HL-60 (cell line): ENCODE measurements around the gene BBS9.

ENCODE experiments used
- DNase-seq, 2 experiments: peaks; one replicate each; pipeline ENCODE4 v3.0.0-alpha.2; 2010 to 2020; ENCODE audit warnings: low read depth in 1 of 2, low spot score in 1 of 2
- H3K27ac ChIP-seq: fragments of 250-450 bp; sonication (Bioruptor Pico); replicated peaks from 2 replicates; pipeline ENCODE4 v1.5.1; 2020; ENCODE audit warnings: mild to moderate bottlenecking, moderate library complexity
- H3K27me3 ChIP-seq: fragments of 250-450 bp; sonication (Bioruptor Pico); 2 replicates; pipeline ENCODE4 v1.5.1; 2021; ENCODE audit warnings: mild to moderate bottlenecking, moderate library complexity; ENCODE audit not compliant: insufficient read depth, poor library complexity, severe bottlenecking
- H3K4me3 ChIP-seq: replicated peaks from 2 replicates; pipeline ENCODE4 v1.5.1; 2011; ENCODE audit warnings: mild to moderate bottlenecking, control low read depth, low read length; ENCODE audit not compliant: insufficient read depth
- GABPA ChIP-seq: IDR thresholded peaks from 2 replicates; pipeline ENCODE4 v1.6.1; 2012; ENCODE audit warnings: low read depth
- POLR2AphosphoS5 ChIP-seq: IDR thresholded peaks from 2 replicates; pipeline ENCODE4 v1.6.1; 2012; ENCODE audit warnings: low read depth
- SPI1 ChIP-seq: IDR thresholded peaks from 2 replicates; pipeline ENCODE4 v1.6.1; 2012; ENCODE audit warnings: low read depth, mild to moderate bottlenecking, borderline replicate concordance
- TF ChIP-seq, protein P1 (sequence below): IDR thresholded peaks from 2 replicates; pipeline ENCODE4 v1.6.1; 2012; ENCODE audit warnings: low read depth; ENCODE audit not compliant: insufficient replicate concordance
- TF ChIP-seq, protein P2 (sequence below): IDR thresholded peaks from one replicate; pipeline ENCODE4 v1.5.1; 2011; ENCODE audit warnings: low read length, control low read depth, inconsistent platforms; ENCODE audit not compliant: insufficient read depth

BBS9 gene

DNA sequence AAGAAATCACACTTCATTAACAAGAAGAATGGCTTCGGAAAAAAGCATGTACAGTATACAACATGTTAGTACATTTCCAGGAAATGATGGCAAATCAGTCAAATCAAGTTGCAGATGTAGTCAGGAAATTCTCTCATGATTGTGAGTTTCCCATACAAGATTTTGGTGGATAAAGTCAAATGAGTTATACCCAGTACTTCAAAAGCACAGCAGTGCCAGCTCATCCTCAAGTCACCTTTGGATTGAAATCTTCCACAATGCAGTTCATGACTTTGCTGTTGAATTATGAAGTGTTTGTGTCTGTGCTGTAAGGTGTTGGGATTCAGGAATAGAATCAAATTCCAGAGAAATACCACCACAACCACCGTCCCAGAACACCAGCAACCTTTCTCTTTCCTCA is 474.7 kb downstream of the BBS9 start:
- no peak overlapping the region for H3K27ac ChIP-seq
- H3K27me3 ChIP-seq, result no peaks in the 10 kb centered on the region
- DNase-seq, result no peak
- TF ChIP-seq, protein P1, sequence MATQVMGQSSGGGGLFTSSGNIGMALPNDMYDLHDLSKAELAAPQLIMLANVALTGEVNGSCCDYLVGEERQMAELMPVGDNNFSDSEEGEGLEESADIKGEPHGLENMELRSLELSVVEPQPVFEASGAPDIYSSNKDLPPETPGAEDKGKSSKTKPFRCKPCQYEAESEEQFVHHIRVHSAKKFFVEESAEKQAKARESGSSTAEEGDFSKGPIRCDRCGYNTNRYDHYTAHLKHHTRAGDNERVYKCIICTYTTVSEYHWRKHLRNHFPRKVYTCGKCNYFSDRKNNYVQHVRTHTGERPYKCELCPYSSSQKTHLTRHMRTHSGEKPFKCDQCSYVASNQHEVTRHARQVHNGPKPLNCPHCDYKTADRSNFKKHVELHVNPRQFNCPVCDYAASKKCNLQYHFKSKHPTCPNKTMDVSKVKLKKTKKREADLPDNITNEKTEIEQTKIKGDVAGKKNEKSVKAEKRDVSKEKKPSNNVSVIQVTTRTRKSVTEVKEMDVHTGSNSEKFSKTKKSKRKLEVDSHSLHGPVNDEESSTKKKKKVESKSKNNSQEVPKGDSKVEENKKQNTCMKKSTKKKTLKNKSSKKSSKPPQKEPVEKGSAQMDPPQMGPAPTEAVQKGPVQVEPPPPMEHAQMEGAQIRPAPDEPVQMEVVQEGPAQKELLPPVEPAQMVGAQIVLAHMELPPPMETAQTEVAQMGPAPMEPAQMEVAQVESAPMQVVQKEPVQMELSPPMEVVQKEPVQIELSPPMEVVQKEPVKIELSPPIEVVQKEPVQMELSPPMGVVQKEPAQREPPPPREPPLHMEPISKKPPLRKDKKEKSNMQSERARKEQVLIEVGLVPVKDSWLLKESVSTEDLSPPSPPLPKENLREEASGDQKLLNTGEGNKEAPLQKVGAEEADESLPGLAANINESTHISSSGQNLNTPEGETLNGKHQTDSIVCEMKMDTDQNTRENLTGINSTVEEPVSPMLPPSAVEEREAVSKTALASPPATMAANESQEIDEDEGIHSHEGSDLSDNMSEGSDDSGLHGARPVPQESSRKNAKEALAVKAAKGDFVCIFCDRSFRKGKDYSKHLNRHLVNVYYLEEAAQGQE, result no peak
- TF ChIP-seq, protein P2, sequence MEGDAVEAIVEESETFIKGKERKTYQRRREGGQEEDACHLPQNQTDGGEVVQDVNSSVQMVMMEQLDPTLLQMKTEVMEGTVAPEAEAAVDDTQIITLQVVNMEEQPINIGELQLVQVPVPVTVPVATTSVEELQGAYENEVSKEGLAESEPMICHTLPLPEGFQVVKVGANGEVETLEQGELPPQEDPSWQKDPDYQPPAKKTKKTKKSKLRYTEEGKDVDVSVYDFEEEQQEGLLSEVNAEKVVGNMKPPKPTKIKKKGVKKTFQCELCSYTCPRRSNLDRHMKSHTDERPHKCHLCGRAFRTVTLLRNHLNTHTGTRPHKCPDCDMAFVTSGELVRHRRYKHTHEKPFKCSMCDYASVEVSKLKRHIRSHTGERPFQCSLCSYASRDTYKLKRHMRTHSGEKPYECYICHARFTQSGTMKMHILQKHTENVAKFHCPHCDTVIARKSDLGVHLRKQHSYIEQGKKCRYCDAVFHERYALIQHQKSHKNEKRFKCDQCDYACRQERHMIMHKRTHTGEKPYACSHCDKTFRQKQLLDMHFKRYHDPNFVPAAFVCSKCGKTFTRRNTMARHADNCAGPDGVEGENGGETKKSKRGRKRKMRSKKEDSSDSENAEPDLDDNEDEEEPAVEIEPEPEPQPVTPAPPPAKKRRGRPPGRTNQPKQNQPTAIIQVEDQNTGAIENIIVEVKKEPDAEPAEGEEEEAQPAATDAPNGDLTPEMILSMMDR, result no peak
- no peak for TF ChIP-seq GABPA
- TF ChIP-seq SPI1, result no peak
- no peak for TF ChIP-seq POLR2AphosphoS5
- no peak overlapping the region for H3K4me3 ChIP-seq

DNA sequence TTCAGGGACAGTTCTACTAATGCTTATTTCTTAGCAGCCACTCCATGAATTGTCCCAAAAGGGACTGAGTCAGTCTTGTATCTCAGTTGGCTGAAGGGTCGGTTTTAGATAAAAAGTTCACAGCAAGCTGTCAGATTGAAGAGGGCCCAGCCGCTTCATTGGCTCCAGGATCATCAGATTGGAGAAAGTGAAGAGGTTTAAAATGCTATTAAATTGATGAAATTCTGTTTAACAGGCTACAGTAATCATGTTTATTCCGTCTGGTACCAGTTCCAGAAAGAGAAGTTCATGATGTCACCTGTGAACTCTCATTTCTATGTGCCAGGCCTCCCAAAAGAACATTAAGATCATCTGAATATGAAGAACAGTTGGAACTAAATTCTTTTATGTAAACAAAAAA is 481.6 kb downstream of the BBS9 start:
- DNase-seq, result no peak
- Histone ChIP-seq H3K27ac (no peak overlapping the region), H3K4me3 (no peak overlapping the region), H3K27me3 (no peaks in the 10 kb centered on the region)
- TF ChIP-seq, protein P2, result no peak
- TF ChIP-seq POLR2AphosphoS5 (no peak), GABPA (no peak), SPI1 (no peak)
- TF ChIP-seq, protein P1, result no peak

DNA sequence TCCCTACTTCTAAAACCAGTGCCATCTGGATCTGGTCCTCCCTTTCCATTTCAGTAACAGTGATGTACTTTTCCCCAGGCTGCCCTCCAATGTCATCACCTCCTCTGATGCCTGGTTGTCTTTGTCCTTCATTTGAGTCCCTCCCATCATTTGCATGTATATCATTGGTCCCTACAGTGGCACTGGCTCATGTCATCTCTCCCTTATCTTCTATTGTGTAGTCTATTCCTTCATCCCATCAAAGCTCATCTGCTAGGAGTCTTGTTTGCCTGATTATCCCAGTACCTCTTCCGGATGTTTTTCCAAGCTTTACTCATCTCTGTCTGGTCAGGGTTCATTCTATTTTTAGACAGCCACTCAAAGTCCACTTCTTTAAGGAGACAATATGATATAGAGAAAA is 483.1 kb downstream of the BBS9 start:
- Histone ChIP-seq H3K27me3 (no peaks in the 10 kb centered on the region), H3K4me3 (no peak overlapping the region), H3K27ac (no peak overlapping the region)
- no peak for DNase-seq
- TF ChIP-seq POLR2AphosphoS5, result no peak
- TF ChIP-seq, protein P1, result no peak
